COLO829 (cell line): Measurements from ENCODE around the gene LIX1L.

Experiments
- DNase-seq: peaks from one replicate; pipeline ENCODE4 v3.0.0; 2012; ENCODE audit warnings: low spot score

The LIX1L gene

GRCh38 chr1:145963265-145964019, 5.6 kb upstream of the LIX1L start:
- DNase-seq: no peak

- DNase-seq: no peak
These were observed 4.6 kb upstream of the LIX1L start for GRCh38 chr1:145962157-145963102.

- no peak for DNase-seq
These were observed 3.8 kb upstream of the LIX1L start for GRCh38 chr1:145961425-145962156.

- DNase-seq: no peak
These were observed 3.2 kb upstream of the LIX1L start for GRCh38 chr1:145961109-145961424.

- DNase-seq: peak; percentile 84
These were observed 2.8 kb upstream of the LIX1L start for GRCh38 chr1:145960468-145961108.

GRCh38 chr1:145959957-145960467, 2.2 kb upstream of the LIX1L start:
- no peak for DNase-seq

- DNase-seq: no peak
These were observed 1.5 kb upstream of the LIX1L start for GRCh38 chr1:145959333-145959732.

- no peak for DNase-seq
These were observed 917 bp upstream of the LIX1L start for GRCh38 chr1:145958734-145959133.

- DNase-seq: no peak
These were observed 905 bp downstream of the LIX1L start for GRCh38 chr1:145956781-145957442.

GRCh38 chr1:145956361-145956760, 1.5 kb downstream of the LIX1L start:
- no peak for DNase-seq

- no peak for DNase-seq
These were observed 2.4 kb downstream of the LIX1L start for GRCh38 chr1:145955436-145955835.

GRCh38 chr1:145953861-145954260, 4.0 kb downstream of the LIX1L start:
- DNase-seq: no peak

GRCh38 chr1:145952903-145953302, 4.9 kb downstream of the LIX1L start:
- DNase-seq: no peak

- DNase-seq: no peak
These were observed 6.3 kb downstream of the LIX1L start for GRCh38 chr1:145951526-145951925.

- no peak for DNase-seq
These were observed 8.6 kb downstream of the LIX1L start for GRCh38 chr1:145949219-145949618.

- DNase-seq: no peak
These were observed 10.3 kb downstream of the LIX1L start for GRCh38 chr1:145947551-145947950.

- DNase-seq: no peak
These were observed 11.3 kb downstream of the LIX1L start for GRCh38 chr1:145946477-145946986.

GRCh38 chr1:145944532-145944931, 13.3 kb downstream of the LIX1L start:
- DNase-seq: no peak

GRCh38 chr1:145942871-145943270, 14.9 kb downstream of the LIX1L start:
- DNase-seq: no peak

- DNase-seq: no peak
These were observed 15.4 kb downstream of the LIX1L start for GRCh38 chr1:145942405-145942804.

- DNase-seq: no peak
These were observed 20.4 kb downstream of the LIX1L start for GRCh38 chr1:145937436-145937835.
